GM12874 (cell line): ENCODE results near the gene PRKCH.

Experiments used
- TF ChIP-seq, protein P1 (sequence below): IDR thresholded peaks from 2 replicates; pipeline ENCODE4 v1.5.1; 2011; ENCODE audit warnings: low read depth, mild to moderate bottlenecking, control low read depth, low read length, moderate library complexity; ENCODE audit not compliant: insufficient read depth

The PRKCH gene

DNA sequence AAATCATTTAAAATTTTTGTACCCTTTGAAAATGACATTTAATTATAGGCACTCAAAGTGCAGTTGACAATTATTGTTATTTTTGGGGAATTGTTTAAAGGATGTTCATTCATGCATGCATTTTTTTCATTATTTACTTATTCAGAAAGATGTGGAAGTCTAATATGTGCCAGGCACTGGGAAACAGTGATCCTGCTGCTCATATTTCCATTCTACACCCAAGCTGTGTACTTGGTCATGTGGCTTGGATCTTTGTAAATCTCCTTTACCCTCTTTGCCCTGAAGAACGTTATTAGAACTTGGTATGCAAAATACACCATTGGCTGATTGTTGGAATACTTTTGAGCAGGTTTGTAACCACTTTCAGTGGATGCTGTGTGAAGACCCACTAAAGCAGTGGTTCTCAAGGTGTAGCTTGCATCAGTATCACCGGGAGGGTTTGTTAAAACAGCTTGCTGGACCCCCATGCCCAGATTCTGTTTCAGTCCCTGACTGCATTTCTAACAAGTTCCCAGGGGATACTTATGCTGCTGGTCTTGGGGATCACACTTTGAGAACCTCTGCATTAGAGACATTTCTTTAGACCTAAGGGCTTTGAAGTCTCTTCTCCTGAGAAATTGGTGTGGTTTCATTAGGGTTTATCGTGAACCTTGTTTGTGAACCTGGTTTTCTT is 47.5 kb downstream of the PRKCH start:
- TF ChIP-seq, protein P1, sequence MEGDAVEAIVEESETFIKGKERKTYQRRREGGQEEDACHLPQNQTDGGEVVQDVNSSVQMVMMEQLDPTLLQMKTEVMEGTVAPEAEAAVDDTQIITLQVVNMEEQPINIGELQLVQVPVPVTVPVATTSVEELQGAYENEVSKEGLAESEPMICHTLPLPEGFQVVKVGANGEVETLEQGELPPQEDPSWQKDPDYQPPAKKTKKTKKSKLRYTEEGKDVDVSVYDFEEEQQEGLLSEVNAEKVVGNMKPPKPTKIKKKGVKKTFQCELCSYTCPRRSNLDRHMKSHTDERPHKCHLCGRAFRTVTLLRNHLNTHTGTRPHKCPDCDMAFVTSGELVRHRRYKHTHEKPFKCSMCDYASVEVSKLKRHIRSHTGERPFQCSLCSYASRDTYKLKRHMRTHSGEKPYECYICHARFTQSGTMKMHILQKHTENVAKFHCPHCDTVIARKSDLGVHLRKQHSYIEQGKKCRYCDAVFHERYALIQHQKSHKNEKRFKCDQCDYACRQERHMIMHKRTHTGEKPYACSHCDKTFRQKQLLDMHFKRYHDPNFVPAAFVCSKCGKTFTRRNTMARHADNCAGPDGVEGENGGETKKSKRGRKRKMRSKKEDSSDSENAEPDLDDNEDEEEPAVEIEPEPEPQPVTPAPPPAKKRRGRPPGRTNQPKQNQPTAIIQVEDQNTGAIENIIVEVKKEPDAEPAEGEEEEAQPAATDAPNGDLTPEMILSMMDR, result no peak

DNA sequence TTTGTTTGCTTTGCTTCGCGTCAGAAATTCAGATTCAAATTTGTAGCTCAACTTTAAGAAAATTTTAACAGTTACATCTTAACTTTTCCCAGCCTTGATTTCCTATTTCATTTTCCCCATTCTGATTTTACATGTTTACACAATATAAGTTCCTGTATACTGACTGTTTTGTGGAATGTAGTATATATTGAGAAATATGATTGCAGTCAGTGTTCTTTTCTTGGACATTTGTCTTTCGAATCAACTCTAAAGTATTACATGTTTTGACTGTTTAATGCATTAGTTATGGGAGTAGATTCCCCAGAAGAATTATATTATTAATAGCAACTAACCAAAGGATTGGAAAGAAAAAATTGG is 48.1 kb downstream of the PRKCH start:
- TF ChIP-seq, protein P1, result no peak

GRCh38 chr14:61372379-61372778 is 51.0 kb downstream of the PRKCH start:
- TF ChIP-seq, protein P1, result no peak

GRCh38 chr14:61372842-61373555 is 51.6 kb downstream of the PRKCH start:
- TF ChIP-seq, protein P1, result no peak

DNA sequence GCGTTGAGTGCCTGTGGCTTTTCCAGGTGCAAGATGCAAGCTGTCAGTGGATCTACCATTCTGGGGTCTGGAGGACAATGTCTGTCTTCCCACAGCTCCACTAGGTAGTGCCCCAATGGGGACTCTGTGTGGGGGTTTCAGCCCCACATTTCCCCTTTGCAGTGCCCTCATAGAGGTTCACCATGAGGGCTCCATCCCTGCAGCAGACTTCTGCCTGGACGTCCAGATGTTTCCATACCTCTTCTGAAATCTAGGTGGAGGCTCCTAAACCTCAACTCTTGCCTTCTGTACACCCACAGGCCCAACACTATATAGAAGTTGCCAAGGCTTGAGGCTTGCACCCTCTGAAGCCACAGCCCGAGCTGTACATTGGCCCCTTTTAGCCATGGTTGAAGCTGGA is 52.9 kb downstream of the PRKCH start:
- TF ChIP-seq, protein P1, result no peak

DNA sequence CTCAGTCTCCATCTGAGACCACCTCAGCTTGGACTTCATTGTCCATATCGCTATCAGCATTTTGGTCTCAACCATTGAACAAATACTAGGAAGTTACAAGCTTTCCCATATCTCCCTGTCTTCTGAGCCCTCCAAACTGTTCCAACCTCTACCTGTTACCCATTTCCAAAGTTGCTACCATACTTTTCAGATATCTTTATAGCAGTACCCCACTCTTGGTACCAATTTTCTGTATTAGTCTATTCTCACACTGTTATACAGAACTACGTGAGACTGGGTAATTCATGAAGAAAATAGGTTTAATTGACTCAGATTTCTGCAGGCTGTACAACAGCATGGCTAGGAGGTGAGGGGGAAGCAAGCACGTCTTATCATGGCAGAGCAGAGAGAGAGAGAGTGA is 53.8 kb downstream of the PRKCH start:
- TF ChIP-seq, protein P1, result no peak

DNA sequence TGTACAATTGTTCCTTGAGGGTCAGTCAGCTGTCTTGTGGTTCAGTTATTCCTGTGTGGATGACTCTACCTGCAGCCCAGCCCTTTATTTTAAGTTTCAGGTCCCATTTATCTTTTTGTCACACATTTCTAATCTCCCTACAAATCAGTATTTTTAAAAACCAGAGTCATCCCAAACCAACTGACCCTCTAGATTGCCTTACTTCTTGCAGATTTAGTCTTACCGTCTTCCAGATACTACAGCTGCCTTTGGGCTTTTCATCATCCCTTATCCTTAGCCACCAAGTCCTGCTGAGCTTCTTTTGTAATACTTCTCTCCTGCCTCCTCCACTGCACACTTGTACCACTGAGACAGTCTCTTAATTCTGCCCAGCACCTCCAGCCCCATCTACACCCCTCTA is 54.9 kb downstream of the PRKCH start:
- TF ChIP-seq, protein P1, result no peak
